Liver (tissue), 9 donors: ENCODE measurements around the gene RREB1. TPM values are rescaled to one million over a fixed set of nuclear protein-coding genes. Genes with fewer than 3 reads are reported as not detected.

Source experiments
- DNase-seq: peaks from one replicate; pipeline ENCODE4 v3.0.0-alpha.2; 2017; ENCODE audit warnings: low spot score
- H3K27ac ChIP-seq, 2 donors: one replicate each; pipeline ENCODE4 v1.7.0; 2013; ENCODE audit warnings: inconsistent platforms in 2 of 2, low read length in 2 of 2, control low read depth in 1 of 2, low read depth in 1 of 2, mild to moderate bottlenecking in 1 of 2
- H3K27me3 ChIP-seq, 4 donors: one replicate each; pipeline versions ENCODE4 v1.6.1 to v1.7.0; 2013; ENCODE audit warnings: low read length in 3 of 4, inconsistent platforms in 1 of 4, mild to moderate bottlenecking in 1 of 4, moderate library complexity in 1 of 4; ENCODE audit not compliant: control insufficient read depth in 4 of 4, insufficient read depth in 4 of 4
- H3K36me3 ChIP-seq, 4 donors: one replicate each; pipeline versions ENCODE4 v1.6.1 to v1.7.0; 2013; ENCODE audit warnings: low read length in 3 of 4, mild to moderate bottlenecking in 3 of 4, low read depth in 1 of 4, moderate library complexity in 1 of 4; ENCODE audit not compliant: control insufficient read depth in 4 of 4, insufficient read depth in 3 of 4
- H3K4me1 ChIP-seq, 4 donors: one replicate each; pipeline versions ENCODE4 v1.6.1 to v1.7.0; 2013; ENCODE audit warnings: low read length in 3 of 4, mild to moderate bottlenecking in 3 of 4, moderate library complexity in 1 of 4; ENCODE audit not compliant: control insufficient read depth in 4 of 4, insufficient read depth in 4 of 4
- H3K4me3 ChIP-seq, 3 donors: one replicate each; pipeline versions ENCODE4 v1.6.1 to v1.7.0; 2013; ENCODE audit warnings: low read length in 3 of 3, control low read depth in 1 of 3, low read depth in 1 of 3, mild to moderate bottlenecking in 1 of 3
- H3K9ac ChIP-seq, 2 donors: one replicate each; pipeline ENCODE4 v1.7.0; 2013; ENCODE audit warnings: low read length in 2 of 2, mild to moderate bottlenecking in 2 of 2, moderate library complexity in 2 of 2, control low read depth in 1 of 2, low read depth in 1 of 2
- H3K9me3 ChIP-seq, 4 donors: one replicate each; pipeline versions ENCODE4 v1.6.1 to v1.7.0; 2013; ENCODE audit warnings: low read length in 3 of 4; ENCODE audit not compliant: control insufficient read depth in 4 of 4
- EGR1 ChIP-seq, 2 donors: IDR thresholded peaks; 2 replicates each; pipeline ENCODE4 v1.6.1; 2016 to 2018; ENCODE audit warnings: antibody characterized with exemption in 2 of 2, low read depth in 2 of 2
- HNF4A ChIP-seq, 2 donors: conservative IDR thresholded peaks; 2 replicates each; pipeline ENCODE4 v1.6.1; 2016; ENCODE audit warnings: antibody characterized with exemption in 2 of 2, mild to moderate bottlenecking in 2 of 2
- HNF4G ChIP-seq: IDR thresholded peaks from 2 replicates; pipeline ENCODE4 v1.6.1; 2016; ENCODE audit warnings: antibody characterized with exemption
- MAX ChIP-seq: IDR thresholded peaks from 2 replicates; pipeline ENCODE4 v1.6.1; 2016; ENCODE audit warnings: antibody characterized with exemption
- NR2F2 ChIP-seq: IDR thresholded peaks from 2 replicates; pipeline ENCODE4 v1.6.1; 2016; ENCODE audit warnings: antibody characterized with exemption
- RAD21 ChIP-seq, 2 donors: IDR thresholded peaks; 2 replicates each; pipeline ENCODE4 v1.6.1; 2016; ENCODE audit warnings: antibody characterized with exemption in 2 of 2, mild to moderate bottlenecking in 2 of 2
- RXRA ChIP-seq, 2 donors: IDR thresholded peaks; 2 replicates each; pipeline ENCODE4 v1.6.1; 2017 to 2018; ENCODE audit warnings: antibody characterized with exemption in 2 of 2, mild to moderate bottlenecking in 1 of 2
- SP1 ChIP-seq: IDR thresholded peaks from 2 replicates; pipeline ENCODE4 v1.6.1; 2018; ENCODE audit warnings: antibody characterized with exemption, mild to moderate bottlenecking
- TAF1 ChIP-seq: conservative IDR thresholded peaks from 2 replicates; pipeline ENCODE4 v1.6.1; 2016; ENCODE audit warnings: antibody characterized with exemption, mild to moderate bottlenecking
- WGBS: extraction: QIAGEN DNeasy Blood & Tissue Kit; methylation state at CpG from one replicate; pipeline ENCODE4 v1.1.7; 2013; 5-methylcytosine and 5-hydroxymethylcytosine counted together
- polyA plus RNA-seq, 2 donors: library from polyadenylated mRNA; stranded (reverse) in 1 of 2; unstranded in 1 of 2; fragments of 200-250 nt in 1 of 2; fragments of >200 nt in 1 of 2; fragmentation: Nextera tagmentation in 1 of 2; extraction: Ambion mirVana in 1 of 2; gene quantifications; one replicate each; pipeline versions ENCODE4 v1.2.1 to v1.2.3, GENCODE V29; 2013 to 2015
- total RNA-seq, 2 donors: library from RNA; depleted of rRNA; stranded (reverse); fragments of >200 nt; gene quantifications; one replicate each; pipeline ENCODE4 v1.2.3, GENCODE V29; 2014
- TF ChIP-seq, protein P1 (sequence below): IDR thresholded peaks from 2 replicates; pipeline ENCODE4 v1.6.1; 2016; ENCODE audit warnings: antibody characterized with exemption, mild to moderate bottlenecking
- TF ChIP-seq, protein P2 (sequence below): fragments of 150-350 bp; IDR thresholded peaks from 2 replicates; pipeline ENCODE4 v1.5.1; 2017; ENCODE audit warnings: improper control_type of control experiment, low read depth, low read length; ENCODE audit not compliant: missing input control
- donor health status: healthy.
- donor health status: healthy.
- donor health status: healthy.
- donor health status: healthy.
- donor health status: healthy.

RREB1 gene
- total and polyA plus RNA-seq, 4 donors: 10.1 to 28.9 (median 17.3) TPM

DNA sequence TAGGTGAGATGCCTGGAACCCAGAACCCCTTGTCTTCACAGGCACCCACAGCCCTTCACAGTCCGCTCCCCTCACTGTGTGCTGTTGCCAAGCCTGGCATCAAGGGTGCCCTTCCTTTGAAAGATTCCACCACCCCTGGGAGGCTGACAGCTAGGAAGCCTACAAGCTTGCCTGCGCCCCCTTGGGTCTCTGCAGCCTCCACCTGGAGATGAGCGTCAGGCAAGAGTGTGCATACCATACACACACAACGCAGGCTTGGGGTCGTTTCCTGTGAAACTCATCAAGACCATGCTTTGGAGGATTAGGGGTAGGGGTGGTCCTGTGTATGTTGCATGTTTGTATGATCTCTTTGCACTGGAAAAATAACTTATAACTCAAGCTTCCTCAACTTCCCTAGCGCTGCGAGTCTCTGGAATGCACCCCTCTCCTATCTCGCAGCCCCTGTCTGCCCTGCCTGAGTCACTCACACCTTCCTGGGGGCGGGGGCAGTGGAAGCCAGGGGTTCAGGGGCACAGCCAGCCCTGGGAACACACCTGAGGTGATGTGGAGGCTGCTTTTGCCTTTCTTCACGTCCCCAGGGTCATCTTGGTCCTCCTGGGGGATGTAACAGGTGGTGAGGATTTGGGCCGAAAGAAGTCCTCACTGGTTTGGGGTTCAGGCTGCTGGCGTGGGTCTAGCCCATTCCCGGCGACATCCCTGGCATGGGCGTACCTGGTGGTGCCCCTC is 138.1 kb downstream of the RREB1 start:
- Histone ChIP-seq H3K27ac (no peak overlapping the region), H3K4me3 (no peak overlapping the region), H3K9me3 (no peaks in the 10 kb centered on the region), H3K36me3 (peaks cover 13 to 47% (median 36%) of the 10 kb centered on the region in 4 donors), H3K4me1 (peaks cover 8 to 30% (median 23%) of the 10 kb centered on the region in 4 donors), H3K27me3 (no peaks in the 10 kb centered on the region), H3K9ac (no peak overlapping the region)
- no peak for DNase-seq
- TF ChIP-seq RXRA (IDR thresholded peaks at IDR 0.05) (no peak), EGR1 (IDR thresholded peaks at IDR 0.05; ENCODE audit: low read depth in 2 of 2) (no peak)
- WGBS: 97% methylated on average over 15 of the region's 15 CpGs

DNA sequence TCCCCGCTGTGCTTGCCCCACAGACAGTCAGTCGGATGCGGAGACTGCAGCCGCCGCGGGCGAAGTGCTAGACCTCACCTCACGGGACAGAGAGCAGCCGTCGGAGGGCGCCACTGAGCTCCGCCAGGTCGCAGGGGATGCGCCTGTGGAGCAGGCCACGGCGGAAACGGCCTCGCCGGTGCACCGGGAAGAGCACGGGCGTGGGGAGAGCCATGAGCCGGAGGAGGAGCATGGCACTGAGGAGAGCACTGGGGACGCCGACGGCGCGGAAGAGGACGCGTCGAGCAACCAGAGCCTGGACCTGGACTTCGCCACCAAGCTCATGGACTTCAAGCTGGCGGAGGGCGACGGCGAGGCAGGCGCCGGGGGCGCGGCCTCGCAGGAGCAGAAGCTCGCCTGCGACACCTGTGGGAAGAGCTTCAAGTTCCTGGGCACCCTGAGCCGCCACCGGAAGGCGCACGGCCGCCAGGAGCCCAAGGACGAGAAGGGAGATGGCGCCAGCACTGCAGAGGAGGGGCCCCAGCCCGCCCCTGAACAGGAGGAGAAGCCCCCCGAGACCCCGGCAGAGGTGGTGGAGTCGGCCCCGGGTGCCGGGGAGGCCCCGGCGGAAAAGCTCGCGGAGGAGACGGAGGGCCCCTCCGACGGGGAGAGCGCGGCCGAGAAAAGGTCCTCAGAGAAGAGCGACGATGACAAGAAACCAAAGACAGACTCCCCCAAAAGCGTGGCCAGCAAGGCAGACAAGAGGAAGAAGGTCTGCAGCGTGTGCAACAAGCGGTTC is 138.8 kb downstream of the RREB1 start:
- Histone ChIP-seq H3K9me3 (no peaks in the 10 kb centered on the region), H3K27ac (no peak overlapping the region), H3K36me3 (peaks cover 13 to 49% (median 37%) of the 10 kb centered on the region in 4 donors), H3K27me3 (no peaks in the 10 kb centered on the region), H3K9ac (no peak overlapping the region), H3K4me3 (no peak overlapping the region), H3K4me1 (peaks cover 8 to 22% (median 15%) of the 10 kb centered on the region in 4 donors)
- 96% methylated on average over 71 of the region's 71 CpGs for WGBS
- DNase-seq: no peak
- TF ChIP-seq RAD21 (IDR thresholded peaks at IDR 0.05) (no peak), NR2F2 (no peak), HNF4A (conservative IDR thresholded peaks at IDR 0.05) (no peak), TAF1 (no peak), RXRA (IDR thresholded peaks at IDR 0.05) (no peak), HNF4G (no peak), SP1 (no peak), MAX (no peak)
- TF ChIP-seq, protein P1, sequence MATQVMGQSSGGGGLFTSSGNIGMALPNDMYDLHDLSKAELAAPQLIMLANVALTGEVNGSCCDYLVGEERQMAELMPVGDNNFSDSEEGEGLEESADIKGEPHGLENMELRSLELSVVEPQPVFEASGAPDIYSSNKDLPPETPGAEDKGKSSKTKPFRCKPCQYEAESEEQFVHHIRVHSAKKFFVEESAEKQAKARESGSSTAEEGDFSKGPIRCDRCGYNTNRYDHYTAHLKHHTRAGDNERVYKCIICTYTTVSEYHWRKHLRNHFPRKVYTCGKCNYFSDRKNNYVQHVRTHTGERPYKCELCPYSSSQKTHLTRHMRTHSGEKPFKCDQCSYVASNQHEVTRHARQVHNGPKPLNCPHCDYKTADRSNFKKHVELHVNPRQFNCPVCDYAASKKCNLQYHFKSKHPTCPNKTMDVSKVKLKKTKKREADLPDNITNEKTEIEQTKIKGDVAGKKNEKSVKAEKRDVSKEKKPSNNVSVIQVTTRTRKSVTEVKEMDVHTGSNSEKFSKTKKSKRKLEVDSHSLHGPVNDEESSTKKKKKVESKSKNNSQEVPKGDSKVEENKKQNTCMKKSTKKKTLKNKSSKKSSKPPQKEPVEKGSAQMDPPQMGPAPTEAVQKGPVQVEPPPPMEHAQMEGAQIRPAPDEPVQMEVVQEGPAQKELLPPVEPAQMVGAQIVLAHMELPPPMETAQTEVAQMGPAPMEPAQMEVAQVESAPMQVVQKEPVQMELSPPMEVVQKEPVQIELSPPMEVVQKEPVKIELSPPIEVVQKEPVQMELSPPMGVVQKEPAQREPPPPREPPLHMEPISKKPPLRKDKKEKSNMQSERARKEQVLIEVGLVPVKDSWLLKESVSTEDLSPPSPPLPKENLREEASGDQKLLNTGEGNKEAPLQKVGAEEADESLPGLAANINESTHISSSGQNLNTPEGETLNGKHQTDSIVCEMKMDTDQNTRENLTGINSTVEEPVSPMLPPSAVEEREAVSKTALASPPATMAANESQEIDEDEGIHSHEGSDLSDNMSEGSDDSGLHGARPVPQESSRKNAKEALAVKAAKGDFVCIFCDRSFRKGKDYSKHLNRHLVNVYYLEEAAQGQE: no peak
- TF ChIP-seq, protein P2, sequence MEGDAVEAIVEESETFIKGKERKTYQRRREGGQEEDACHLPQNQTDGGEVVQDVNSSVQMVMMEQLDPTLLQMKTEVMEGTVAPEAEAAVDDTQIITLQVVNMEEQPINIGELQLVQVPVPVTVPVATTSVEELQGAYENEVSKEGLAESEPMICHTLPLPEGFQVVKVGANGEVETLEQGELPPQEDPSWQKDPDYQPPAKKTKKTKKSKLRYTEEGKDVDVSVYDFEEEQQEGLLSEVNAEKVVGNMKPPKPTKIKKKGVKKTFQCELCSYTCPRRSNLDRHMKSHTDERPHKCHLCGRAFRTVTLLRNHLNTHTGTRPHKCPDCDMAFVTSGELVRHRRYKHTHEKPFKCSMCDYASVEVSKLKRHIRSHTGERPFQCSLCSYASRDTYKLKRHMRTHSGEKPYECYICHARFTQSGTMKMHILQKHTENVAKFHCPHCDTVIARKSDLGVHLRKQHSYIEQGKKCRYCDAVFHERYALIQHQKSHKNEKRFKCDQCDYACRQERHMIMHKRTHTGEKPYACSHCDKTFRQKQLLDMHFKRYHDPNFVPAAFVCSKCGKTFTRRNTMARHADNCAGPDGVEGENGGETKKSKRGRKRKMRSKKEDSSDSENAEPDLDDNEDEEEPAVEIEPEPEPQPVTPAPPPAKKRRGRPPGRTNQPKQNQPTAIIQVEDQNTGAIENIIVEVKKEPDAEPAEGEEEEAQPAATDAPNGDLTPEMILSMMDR: no peak
